DOHH2 (cell line): ENCODE data around the gene NKPD1.

Experiments
- H3F3A ChIP-seq: fragments of 200-600 bp; sonication (generic), shearing (Covaris generic); 2 replicates; pipeline ENCODE4 v1.6.0; 2016; ENCODE audit warnings: antibody characterized with exemption, mild to moderate bottlenecking; ENCODE audit not compliant: control insufficient read depth, insufficient read depth
- H3K27ac ChIP-seq: fragments of 200-600 bp; sonication (generic); 2 replicates; pipeline ENCODE4 v1.5.1; 2014; ENCODE audit warnings: low read depth, mild to moderate bottlenecking, low read length, moderate library complexity
- H3K27me3 ChIP-seq: fragments of 200-600 bp; sonication (generic); 2 replicates; pipeline ENCODE4 v1.6.1; 2014; ENCODE audit warnings: mild to moderate bottlenecking, low read length, mixed read lengths; ENCODE audit not compliant: control insufficient read depth
- H3K36me3 ChIP-seq: fragments of 200-600 bp; sonication (generic); 2 replicates; pipeline ENCODE4 v1.6.1; 2014; ENCODE audit warnings: mild to moderate bottlenecking, low read length, moderate library complexity, mixed read lengths; ENCODE audit not compliant: control insufficient read depth
- H3K4me1 ChIP-seq: fragments of 200-600 bp; sonication (generic); 2 replicates; pipeline ENCODE4 v1.6.1; 2014; ENCODE audit warnings: mild to moderate bottlenecking, low read length, mixed read lengths; ENCODE audit not compliant: control insufficient read depth
- H3K4me2 ChIP-seq: fragments of 200-600 bp; sonication (generic); 2 replicates; pipeline ENCODE4 v1.6.0; 2014; ENCODE audit warnings: mild to moderate bottlenecking, low read length, moderate library complexity
- H3K4me3 ChIP-seq: fragments of 200-600 bp; sonication (generic); 2 replicates; pipeline ENCODE4 v1.5.1; 2014; ENCODE audit warnings: mild to moderate bottlenecking, low read length, mixed read lengths
- H3K79me2 ChIP-seq: fragments of 200-600 bp; sonication (generic); 2 replicates; pipeline ENCODE4 v1.6.1; 2014; ENCODE audit warnings: mild to moderate bottlenecking, low read length, mixed read lengths; ENCODE audit not compliant: control insufficient read depth
- H3K9me2 ChIP-seq: fragments of 200-600 bp; sonication (generic); replicated peaks from 2 replicates; pipeline ENCODE4 v1.6.1; 2014; ENCODE audit warnings: mild to moderate bottlenecking, low read length, mixed read lengths; ENCODE audit not compliant: control insufficient read depth
- H3K9me3 ChIP-seq: fragments of 200-600 bp; sonication (generic); 2 replicates; pipeline ENCODE4 v1.6.1; 2014; ENCODE audit warnings: antibody characterized with exemption, low read length, mixed read lengths; ENCODE audit not compliant: control insufficient read depth, insufficient read depth
- H4K20me1 ChIP-seq: fragments of 200-600 bp; sonication (generic); 2 replicates; pipeline ENCODE4 v1.6.0; 2014; ENCODE audit warnings: low read depth, mild to moderate bottlenecking, antibody characterized with exemption, low read length, moderate library complexity; ENCODE audit not compliant: control insufficient read depth, insufficient read depth
- EZH2phosphoT487 ChIP-seq: fragments of 200-600 bp; sonication (generic); IDR thresholded peaks from 2 replicates; pipeline ENCODE4 v1.6.1; 2017; ENCODE audit warnings: borderline replicate concordance, mild to moderate bottlenecking, antibody characterized with exemption, low read length, moderate library complexity, mixed read lengths
- TF ChIP-seq, protein P1 (sequence below): fragments of 200-600 bp; sonication (generic); IDR thresholded peaks from one replicate; pipeline ENCODE4 v1.5.1; 2014; ENCODE audit warnings: antibody characterized with exemption, mild to moderate bottlenecking, low read depth, low read length; ENCODE audit not compliant: poor library complexity, severe bottlenecking

The NKPD1 gene

GRCh38 chr19:45177817-45178261 is 17.1 kb upstream of the NKPD1 start, which contains the start of gene TRAPPC6A:
Gene TRAPPC6A (minus strand): TSS chr19:45178237. CDS start chr19:45178218, 19 bp downstream.
- Histone ChIP-seq H3K9me2 (no peaks in the 10 kb centered on the region), H3K27ac (peak within 1 kb of the TSS; percentile 68), H3K79me2 (peaks cover 57% of the 10 kb centered on the region), H3K9me3 (no peaks in the 10 kb centered on the region), H4K20me1 (no peaks in the 10 kb centered on the region; the same call in 1 of the 2 replicates), H3K4me1 (peaks cover 25% of the 10 kb centered on the region), H3K27me3 (no peaks in the 10 kb centered on the region), H3K4me3 (peak within 1 kb of the TSS; percentile 100), H3K36me3 (peaks cover 17% of the 10 kb centered on the region), H3F3A (no peaks in the 10 kb centered on the region), H3K4me2 (peak within 1 kb of the TSS; percentile 99)
- TF ChIP-seq, protein P1, sequence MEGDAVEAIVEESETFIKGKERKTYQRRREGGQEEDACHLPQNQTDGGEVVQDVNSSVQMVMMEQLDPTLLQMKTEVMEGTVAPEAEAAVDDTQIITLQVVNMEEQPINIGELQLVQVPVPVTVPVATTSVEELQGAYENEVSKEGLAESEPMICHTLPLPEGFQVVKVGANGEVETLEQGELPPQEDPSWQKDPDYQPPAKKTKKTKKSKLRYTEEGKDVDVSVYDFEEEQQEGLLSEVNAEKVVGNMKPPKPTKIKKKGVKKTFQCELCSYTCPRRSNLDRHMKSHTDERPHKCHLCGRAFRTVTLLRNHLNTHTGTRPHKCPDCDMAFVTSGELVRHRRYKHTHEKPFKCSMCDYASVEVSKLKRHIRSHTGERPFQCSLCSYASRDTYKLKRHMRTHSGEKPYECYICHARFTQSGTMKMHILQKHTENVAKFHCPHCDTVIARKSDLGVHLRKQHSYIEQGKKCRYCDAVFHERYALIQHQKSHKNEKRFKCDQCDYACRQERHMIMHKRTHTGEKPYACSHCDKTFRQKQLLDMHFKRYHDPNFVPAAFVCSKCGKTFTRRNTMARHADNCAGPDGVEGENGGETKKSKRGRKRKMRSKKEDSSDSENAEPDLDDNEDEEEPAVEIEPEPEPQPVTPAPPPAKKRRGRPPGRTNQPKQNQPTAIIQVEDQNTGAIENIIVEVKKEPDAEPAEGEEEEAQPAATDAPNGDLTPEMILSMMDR = no peak
- TF ChIP-seq EZH2phosphoT487 = no peak

- Histone ChIP-seq H3K9me3 (no peaks in the 10 kb centered on the region), H3K4me1 (peaks cover 23% of the 10 kb centered on the region), H3K9me2 (no peaks in the 10 kb centered on the region), H3F3A (no peaks in the 10 kb centered on the region), H3K4me2 (no peak overlapping the region), H3K27me3 (no peaks in the 10 kb centered on the region), H3K36me3 (peaks cover 8% of the 10 kb centered on the region; the same call in 1 of the 2 replicates), H3K27ac (no peak overlapping the region), H3K79me2 (peaks cover 49% of the 10 kb centered on the region), H4K20me1 (no peaks in the 10 kb centered on the region; the same call in 1 of the 2 replicates), H3K4me3 (no peak overlapping the region)
- TF ChIP-seq EZH2phosphoT487 = no peak
- TF ChIP-seq, protein P1 = no peak
Observed at GRCh38 chr19:45175515-45176345, 14.9 kb upstream of the NKPD1 start.

DNA sequence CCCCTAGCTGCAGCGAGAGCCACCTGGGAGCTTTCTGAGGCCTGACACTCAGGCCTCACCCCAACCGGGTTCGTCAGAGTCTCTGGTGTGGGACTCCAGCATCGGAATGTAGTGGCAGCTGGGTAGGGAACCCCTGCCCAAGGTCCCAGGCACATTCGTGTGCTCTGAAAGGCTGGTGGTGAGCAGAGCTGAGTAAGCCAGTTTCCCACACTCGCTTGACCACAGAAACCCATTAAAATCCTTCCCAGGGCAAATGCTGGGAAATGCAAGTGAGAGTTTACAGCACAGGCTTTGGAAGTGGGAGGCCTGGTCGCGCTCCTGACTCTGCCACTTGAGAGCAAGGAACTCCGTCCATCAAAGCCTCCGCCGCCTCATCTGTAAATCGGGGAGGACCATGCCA is 13.0 kb upstream of the NKPD1 start:
- peaks cover 33% of the 10 kb centered on the region for H3K79me2 ChIP-seq
- no peaks in the 10 kb centered on the region for H3K9me3 ChIP-seq
- H3K36me3 ChIP-seq = peaks cover under 1% of the 10 kb centered on the region; the same call in 1 of the 2 replicates
- H3K4me1 ChIP-seq = peaks cover 13% of the 10 kb centered on the region
- no peak overlapping the region for H3K4me3 ChIP-seq
- no peaks in the 10 kb centered on the region for H4K20me1 ChIP-seq
- H3K27ac ChIP-seq = no peak overlapping the region
- no peaks in the 10 kb centered on the region for H3K27me3 ChIP-seq
- H3F3A ChIP-seq = no peaks in the 10 kb centered on the region
- no peaks in the 10 kb centered on the region for H3K9me2 ChIP-seq
- TF ChIP-seq, protein P1 = no peak
- no peak for TF ChIP-seq EZH2phosphoT487
- no peak overlapping the region for H3K4me2 ChIP-seq
